Stimulated activated CD4-positive, alpha-beta T cell treated with anti-CD3 and anti-CD28 coated beads, Interleukin-4, amount 100 ng/mL, for 48 hours (primary cell): ENCODE results near the gene CDC42SE1.

Experiments used
- DNase-seq, 2 donors: peaks; one replicate each; pipeline ENCODE4 v3.0.0-alpha.2; 2020; ENCODE audit warnings: low read depth in 2 of 2

CDC42SE1 gene

GRCh38 chr1:151008244-151009205, 50.9 kb downstream of the CDC42SE1 start, which contains the start of gene PRUNE1:
PRUNE1 (plus strand) TSS chr1:151008449; CDS start chr1:151008633, 184 bp downstream.
- peak; percentile 97 to 98 for DNase-seq

GRCh38 chr1:151007853-151008243, 51.6 kb downstream of the CDC42SE1 start:
- no peak for DNase-seq

- DNase-seq, result no peak
Measured at GRCh38 chr1:151006327-151007052, 52.9 kb downstream of the CDC42SE1 start, which contains the start of gene MINDY1. MINDY1 (minus strand) TSS chr1:151006902; CDS start chr1:151002617, 4,285 bp downstream.

- no peak for DNase-seq
Measured at GRCh38 chr1:151005729-151006319, 53.6 kb downstream of the CDC42SE1 start.

GRCh38 chr1:151003180-151003579, 56.2 kb downstream of the CDC42SE1 start:
- no peak for DNase-seq

- no peak for DNase-seq
Measured at GRCh38 chr1:151002611-151003010, 56.8 kb downstream of the CDC42SE1 start.

- no peak for DNase-seq
Measured at GRCh38 chr1:151002051-151002450, 57.4 kb downstream of the CDC42SE1 start.

GRCh38 chr1:151001602-151002001, 57.8 kb downstream of the CDC42SE1 start:
- DNase-seq, result no peak
